Body of pancreas (tissue), 4 donors: ENCODE data around the gene BBX. TPM values are rescaled to one million over a fixed set of nuclear protein-coding genes. Genes with fewer than 3 reads are reported as not detected.

ENCODE experiments used
- ATAC-seq: fragments of 150-250 bp; one replicate; pipeline ENCODE4 v1.9.1; 2016
- DNase-seq, 4 donors: peaks; one replicate each; pipeline ENCODE4 v3.0.0-alpha.2; 2019
- H3K27ac ChIP-seq, 4 donors: fragments of 200-600 bp; sonication (generic); 1 replicate in 3 of 4; 2 replicates in 1 of 4; pipeline versions ENCODE4 v1.5.1 to v1.6.1; 2016 to 2019; ENCODE audit warnings: mild to moderate bottlenecking in 1 of 4, mixed read lengths in 1 of 4, moderate library complexity in 1 of 4
- H3K27me3 ChIP-seq, 2 donors: fragments of 200-600 bp; sonication (generic); one replicate each; pipeline ENCODE4 v1.6.0; 2016; ENCODE audit warnings: mild to moderate bottlenecking in 1 of 2
- H3K36me3 ChIP-seq, 2 donors: fragments of 200-600 bp; sonication (generic); replicated peaks in 1 of 2; 2 replicates each; pipeline ENCODE4 v1.5.1; 2016; ENCODE audit warnings: low read depth in 2 of 2; ENCODE audit not compliant: insufficient read depth in 1 of 2
- H3K4me1 ChIP-seq: fragments of 200-600 bp; sonication (generic); one replicate; pipeline ENCODE4 v1.6.0; 2016
- H3K4me3 ChIP-seq, 2 donors: fragments of 200-600 bp; sonication (generic); 1 replicate in 1 of 2; 2 replicates in 1 of 2; pipeline ENCODE4 v1.5.1; 2016 to 2019
- H3K9me3 ChIP-seq, 3 donors: fragments of 200-600 bp; sonication (generic); 1 replicate in 2 of 3; 2 replicates in 1 of 3; pipeline ENCODE4 v1.5.1; 2016
- POLR2A ChIP-seq, 3 donors: fragments of 450-650 bp; IDR thresholded peaks; one replicate each; pipeline ENCODE4 v1.6.1; 2016; ENCODE audit warnings: antibody characterized with exemption in 3 of 3, mild to moderate bottlenecking in 2 of 3
- WGBS, 2 donors: methylation state at CpG; one replicate each; pipeline ENCODE4 v1.1.5; 2017; 5-methylcytosine and 5-hydroxymethylcytosine counted together
- intact Hi-C: fragments of 100-400 bp; cut with DNase I; formaldehyde crosslinking; loops from one replicate; pipeline ENCODE4 v1.15.1; 2023
- total RNA-seq, 2 donors: library from RNA; depleted of rRNA; stranded (reverse); fragments of >200 nt; gene quantifications; one replicate each; pipeline ENCODE4 v1.1.0, GENCODE V29; 2016
- TF ChIP-seq, protein P1 (sequence below), 7 experiments: fragments of 450-650 bp in 4 of 7; fragments of 200-600 bp in 3 of 7; sonication (generic) in 3 of 7; IDR thresholded peaks; one replicate each; pipeline ENCODE4 v1.5.1; 2016 to 2019; ENCODE audit warnings: antibody characterized with exemption in 7 of 7

Gene BBX
- total RNA-seq, 2 donors from 2014 or later = 17.5 to 28.8 TPM

DNA sequence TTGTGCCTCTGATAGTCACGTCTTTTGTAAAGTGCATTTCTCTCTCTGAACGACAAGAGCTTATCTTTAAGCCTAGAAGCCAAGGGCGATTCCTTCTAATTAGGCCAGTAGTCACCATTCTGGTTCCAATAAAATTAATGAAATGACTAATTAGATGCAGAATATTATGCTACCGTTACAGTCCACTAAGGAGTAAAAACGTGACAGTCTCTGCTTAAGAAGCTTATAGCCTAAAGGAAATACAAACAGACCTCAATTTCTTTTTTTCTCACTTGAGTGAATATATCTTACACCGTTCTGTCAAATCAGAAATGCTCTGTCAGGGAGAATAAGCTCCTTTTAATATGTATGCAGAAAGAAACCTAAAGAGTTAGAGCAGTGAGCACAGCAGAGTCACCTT, 332.0 kb downstream of the BBX start:
- TF ChIP-seq, protein P1, sequence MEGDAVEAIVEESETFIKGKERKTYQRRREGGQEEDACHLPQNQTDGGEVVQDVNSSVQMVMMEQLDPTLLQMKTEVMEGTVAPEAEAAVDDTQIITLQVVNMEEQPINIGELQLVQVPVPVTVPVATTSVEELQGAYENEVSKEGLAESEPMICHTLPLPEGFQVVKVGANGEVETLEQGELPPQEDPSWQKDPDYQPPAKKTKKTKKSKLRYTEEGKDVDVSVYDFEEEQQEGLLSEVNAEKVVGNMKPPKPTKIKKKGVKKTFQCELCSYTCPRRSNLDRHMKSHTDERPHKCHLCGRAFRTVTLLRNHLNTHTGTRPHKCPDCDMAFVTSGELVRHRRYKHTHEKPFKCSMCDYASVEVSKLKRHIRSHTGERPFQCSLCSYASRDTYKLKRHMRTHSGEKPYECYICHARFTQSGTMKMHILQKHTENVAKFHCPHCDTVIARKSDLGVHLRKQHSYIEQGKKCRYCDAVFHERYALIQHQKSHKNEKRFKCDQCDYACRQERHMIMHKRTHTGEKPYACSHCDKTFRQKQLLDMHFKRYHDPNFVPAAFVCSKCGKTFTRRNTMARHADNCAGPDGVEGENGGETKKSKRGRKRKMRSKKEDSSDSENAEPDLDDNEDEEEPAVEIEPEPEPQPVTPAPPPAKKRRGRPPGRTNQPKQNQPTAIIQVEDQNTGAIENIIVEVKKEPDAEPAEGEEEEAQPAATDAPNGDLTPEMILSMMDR (IDR thresholded peaks at IDR 0.05) = no peak
- TF ChIP-seq POLR2A (IDR thresholded peaks at IDR 0.05) = no peak
- H3K27me3 ChIP-seq = no peaks in the 10 kb centered on the region
- no peak overlapping the region for H3K27ac ChIP-seq
- H3K9me3 ChIP-seq = no peaks in the 10 kb centered on the region
- DNase-seq (no peak), ATAC-seq (no peak)
- no peaks in the 10 kb centered on the region for H3K36me3 ChIP-seq
- 49 to 63% methylated on average over 6 of the region's 6 CpGs for WGBS, 2 donors
- intact Hi-C loops = no loop called here
- H3K4me3 ChIP-seq = no peak overlapping the region
- H3K4me1 ChIP-seq = no peaks in the 10 kb centered on the region

DNA sequence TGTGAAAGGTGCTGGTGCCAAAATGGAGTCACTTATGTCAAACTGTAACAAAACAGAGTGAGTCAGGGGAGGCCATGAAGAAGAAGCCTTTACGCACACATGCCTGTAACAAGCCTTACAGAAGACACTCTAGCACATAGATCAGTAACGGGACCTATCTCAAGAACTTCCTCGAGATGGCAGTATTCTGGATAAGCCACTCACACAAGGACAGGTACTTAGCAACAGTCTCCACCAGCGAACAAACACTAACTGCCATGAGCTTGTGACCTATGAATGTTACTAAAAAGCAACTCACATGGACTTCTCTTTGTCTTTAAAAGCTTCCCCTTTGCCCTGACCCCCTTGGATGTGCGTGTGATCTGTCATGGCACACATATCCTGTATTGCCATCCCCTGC, 332.9 kb downstream of the BBX start:
- Histone ChIP-seq H3K4me3 (no peak overlapping the region), H3K36me3 (no peaks in the 10 kb centered on the region), H3K27me3 (no peaks in the 10 kb centered on the region), H3K27ac (no peak overlapping the region), H3K9me3 (no peaks in the 10 kb centered on the region), H3K4me1 (no peaks in the 10 kb centered on the region)
- peak in 2 of 4 donors; percentile 8 to 20 for DNase-seq
- WGBS, 2 donors = 57 to 59% methylated on average over 5 of the region's 5 CpGs
- peak; percentile 40 for ATAC-seq
- intact Hi-C loops = no loop called here
- TF ChIP-seq POLR2A (IDR thresholded peaks at IDR 0.05) = no peak
- TF ChIP-seq, protein P1 (IDR thresholded peaks at IDR 0.05) = peak in 4 of 7 experiments; percentile 6 to 26 (median 13)

DNA sequence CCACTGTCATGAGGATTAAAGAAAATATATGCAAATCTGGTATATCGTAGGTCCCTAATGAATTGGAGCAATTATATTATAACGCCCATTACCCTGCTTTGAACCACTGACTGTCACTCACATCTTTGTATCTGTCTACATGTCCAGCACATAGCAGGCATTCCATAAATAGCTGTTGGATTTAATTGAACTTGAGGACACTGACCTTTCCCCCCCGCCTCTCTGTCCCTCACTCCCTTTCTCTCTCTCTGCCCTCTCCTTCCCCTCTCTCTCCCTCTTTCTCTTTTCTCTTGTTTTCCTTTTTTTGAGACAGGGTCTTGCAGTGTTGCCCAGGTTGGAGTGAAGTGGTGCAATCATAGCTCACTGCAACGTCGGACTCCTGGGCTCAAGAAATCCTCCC, 335.1 kb downstream of the BBX start:
- WGBS, 2 donors = 86 to 87% methylated on average over 5 of the region's 5 CpGs
- DNase-seq = no peak
- intact Hi-C loops = no loop called here

DNA sequence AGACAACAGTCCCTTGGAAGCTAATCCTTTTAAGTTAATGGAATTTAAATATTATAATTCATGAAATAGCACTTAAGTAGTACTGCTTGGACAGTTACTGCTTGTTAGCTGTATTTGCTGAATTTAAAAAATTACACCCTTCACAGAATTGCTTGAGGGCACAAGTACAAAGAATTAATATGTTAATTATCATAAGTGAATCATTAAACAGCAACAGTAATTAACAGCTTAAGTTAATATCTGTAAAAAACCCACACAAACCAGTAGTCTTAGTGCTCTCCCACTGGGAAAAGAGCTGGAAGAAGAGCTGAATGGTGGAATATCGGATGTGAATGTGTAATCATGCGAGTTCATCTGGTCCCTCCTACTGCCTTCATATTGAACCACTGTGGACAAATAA, 336.1 kb downstream of the BBX start:
- Histone ChIP-seq H3K4me3 (no peak overlapping the region), H3K27me3 (no peaks in the 10 kb centered on the region), H3K27ac (no peak overlapping the region), H3K36me3 (no peaks in the 10 kb centered on the region), H3K4me1 (no peaks in the 10 kb centered on the region), H3K9me3 (no peaks in the 10 kb centered on the region)
- ATAC-seq (no peak), DNase-seq (no peak)
- intact Hi-C loops = no loop called here
- TF ChIP-seq, protein P1 (IDR thresholded peaks at IDR 0.05) = no peak
- no peak for TF ChIP-seq POLR2A (IDR thresholded peaks at IDR 0.05)
- 91 to 92% methylated on average over 2 of the region's 2 CpGs for WGBS, 2 donors

More for the DNA sequence above, 335.1 kb downstream of the BBX start:
- Histone ChIP-seq H3K4me3 (no peak overlapping the region), H3K27ac (no peak overlapping the region), H3K9me3 (no peaks in the 10 kb centered on the region), H3K36me3 (no peaks in the 10 kb centered on the region), H3K27me3 (no peaks in the 10 kb centered on the region), H3K4me1 (no peaks in the 10 kb centered on the region)
- TF ChIP-seq, protein P1 (IDR thresholded peaks at IDR 0.05) = no peak
- no peak for TF ChIP-seq POLR2A (IDR thresholded peaks at IDR 0.05)
- ATAC-seq = no peak

Other genes starting within 250 kb of the BBX start
- not detected for gene CCDC54, start 145.5 kb upstream of the BBX start, total RNA-seq